Stomach (tissue), 9 donors: ENCODE results near the gene TRIM4. TPM values are rescaled to one million over a fixed set of nuclear protein-coding genes. Genes with fewer than 3 reads are reported as not detected.

Source experiments
- DNase-seq, 2 donors: peaks; one replicate each; pipeline versions ENCODE4 v3.0.0 to v3.0.0-alpha.2; 2013 to 2019
- H3K27ac ChIP-seq, 5 donors: fragments of 200-600 bp in 4 of 5; sonication (generic) in 4 of 5; one replicate each; pipeline ENCODE4 v1.5.1; 2013 to 2019; ENCODE audit warnings: mild to moderate bottlenecking in 1 of 5, moderate library complexity in 1 of 5
- H3K27me3 ChIP-seq, 3 donors: fragments of 200-600 bp; sonication (generic); one replicate each; pipeline ENCODE4 v1.5.1; 2017 to 2019; ENCODE audit warnings: mixed run types in 1 of 3
- H3K36me3 ChIP-seq, 4 donors: fragments of 200-600 bp; sonication (generic); 1 replicate in 3 of 4; 2 replicates in 1 of 4; pipeline ENCODE4 v1.5.1; 2016 to 2019
- H3K4me1 ChIP-seq, 4 donors: fragments of 200-600 bp; sonication (generic); one replicate each; pipeline ENCODE4 v1.5.1; 2016 to 2019
- H3K4me3 ChIP-seq, 4 donors: fragments of 200-600 bp; sonication (generic) in 3 of 4; one replicate each; pipeline ENCODE4 v1.5.1; 2016 to 2019; ENCODE audit warnings: mild to moderate bottlenecking in 1 of 4
- H3K9me3 ChIP-seq, 4 donors: fragments of 200-600 bp; sonication (generic); one replicate each; pipeline ENCODE4 v1.5.1; 2016 to 2019
- CTCF ChIP-seq, 7 experiments: fragments of 450-650 bp in 4 of 7; fragments of 200-600 bp in 3 of 7; sonication (generic) in 3 of 7; IDR thresholded peaks; one replicate each; pipeline ENCODE4 v1.5.1; 2016 to 2019; ENCODE audit warnings: antibody characterized with exemption in 7 of 7, control low read depth in 2 of 7, mild to moderate bottlenecking in 1 of 7
- EP300 ChIP-seq: sonication (generic); formaldehyde crosslinking; IDR thresholded peaks from one replicate; pipeline ENCODE4 v1.6.1; 2017; ENCODE audit warnings: antibody characterized with exemption
- POLR2A ChIP-seq, 4 donors: fragments of 450-650 bp; IDR thresholded peaks; one replicate each; pipeline ENCODE4 v1.6.1; 2016; ENCODE audit warnings: antibody characterized with exemption in 4 of 4, control low read depth in 2 of 4, mild to moderate bottlenecking in 1 of 4, moderate library complexity in 1 of 4
- POLR2AphosphoS5 ChIP-seq, 3 donors: sonication (generic); formaldehyde crosslinking; IDR thresholded peaks; one replicate each; pipeline ENCODE4 v1.6.1; 2016; ENCODE audit warnings: antibody characterized with exemption in 3 of 3
- WGBS, 5 donors: extraction: QIAGEN DNeasy Blood & Tissue Kit in 3 of 5; methylation state at CpG; one replicate each; pipeline versions ENCODE4 v1.1.5 to v1.1.7; 2013 to 2018; 5-methylcytosine and 5-hydroxymethylcytosine counted together
- intact Hi-C: fragments of 100-400 bp; cut with DNase I; formaldehyde crosslinking; loops from one replicate; pipeline ENCODE4 v1.15.1; 2023; ENCODE audit warnings: low total_unique reads
- polyA plus RNA-seq, 3 donors: library from polyadenylated mRNA; stranded (reverse); fragments of 200-250 nt; gene quantifications; one replicate each; pipeline ENCODE4 v1.2.3, GENCODE V29; 2013
- total RNA-seq, 5 donors: library from RNA; depleted of rRNA; stranded (reverse); fragments of >200 nt; gene quantifications; one replicate each; pipeline versions ENCODE4 v1.1.0 to v1.2.3, GENCODE V29; 2014 to 2016
- donor health status: healthy with polysubstance abuse.
- donor health status: Bipolar disorder and iron deficiency.
- donor health status: healthy.

The TRIM4 gene
- total and polyA plus RNA-seq, 8 donors: 12.6 to 46.1 (median 30.3) TPM

- Histone ChIP-seq H3K27me3 (no peaks in the 10 kb centered on the region), H3K9me3 (no peaks in the 10 kb centered on the region), H3K4me1 (no peaks in the 10 kb centered on the region), H3K4me3 (no peak overlapping the region), H3K36me3 (no peaks in the 10 kb centered on the region), H3K27ac (no peak overlapping the region)
- intact Hi-C loops: no loop called here
- 85 to 95% (median 88%) methylated on average over 1 of the region's 1 CpG for WGBS, 5 donors
- TF ChIP-seq EP300: no peak
- no peak for DNase-seq
These were observed 64.1 kb downstream of the TRIM4 start for GRCh38 chr7:99855236-99855635.

- Histone ChIP-seq H3K9me3 (no peaks in the 10 kb centered on the region), H3K27ac (no peak overlapping the region), H3K27me3 (no peaks in the 10 kb centered on the region), H3K4me1 (no peaks in the 10 kb centered on the region), H3K36me3 (no peaks in the 10 kb centered on the region), H3K4me3 (no peak overlapping the region)
- WGBS, 5 donors: 25 to 52% (median 39%) methylated on average over 6 of the region's 6 CpGs
- DNase-seq: peak in 1 of 2 donors; percentile 30
- intact Hi-C loops: no loop called here
- no peak for TF ChIP-seq CTCF (IDR thresholded peaks at IDR 0.05)
- no peak for TF ChIP-seq EP300
- no peak for TF ChIP-seq POLR2AphosphoS5 (IDR thresholded peaks at IDR 0.05)
- no peak for TF ChIP-seq POLR2A (IDR thresholded peaks at IDR 0.05)
These were observed 70.7 kb downstream of the TRIM4 start for GRCh38 chr7:99848420-99849216.

GRCh38 chr7:99844328-99844727 lies 75.0 kb downstream of the TRIM4 start:
- Histone ChIP-seq H3K9me3 (no peaks in the 10 kb centered on the region), H3K4me3 (no peak overlapping the region), H3K4me1 (peaks cover 0 to 10% (median 1%) of the 10 kb centered on the region in 4 donors), H3K27ac (no peak overlapping the region), H3K27me3 (no peaks in the 10 kb centered on the region), H3K36me3 (no peaks in the 10 kb centered on the region)
- WGBS, 5 donors: 55 to 79% (median 68%) methylated on average over 1 of the region's 1 CpG
- DNase-seq: no peak
- TF ChIP-seq POLR2A (IDR thresholded peaks at IDR 0.05) (no peak), CTCF (IDR thresholded peaks at IDR 0.05) (no peak), POLR2AphosphoS5 (IDR thresholded peaks at IDR 0.05) (no peak), EP300 (no peak)
- intact Hi-C loops: no loop called here

- no peak for TF ChIP-seq POLR2AphosphoS5 (IDR thresholded peaks at IDR 0.05)
- TF ChIP-seq POLR2A (IDR thresholded peaks at IDR 0.05): no peak
- TF ChIP-seq EP300: no peak
- no peak for TF ChIP-seq CTCF (IDR thresholded peaks at IDR 0.05)
- intact Hi-C loops: no loop called here
- Histone ChIP-seq H3K27me3 (no peaks in the 10 kb centered on the region), H3K4me1 (peaks cover 0 to 12% (median 4%) of the 10 kb centered on the region in 4 donors), H3K36me3 (no peaks in the 10 kb centered on the region), H3K9me3 (no peaks in the 10 kb centered on the region), H3K27ac (no peak overlapping the region), H3K4me3 (no peak overlapping the region)
- no peak for DNase-seq
- WGBS, 5 donors: 71 to 81% (median 75%) methylated on average over 4 of the region's 4 CpGs
These were observed 75.5 kb downstream of the TRIM4 start for GRCh38 chr7:99843808-99844207.

- Histone ChIP-seq H3K4me3 (no peak overlapping the region), H3K27me3 (no peaks in the 10 kb centered on the region), H3K36me3 (no peaks in the 10 kb centered on the region), H3K4me1 (peaks cover 0 to 14% (median 6%) of the 10 kb centered on the region in 4 donors), H3K27ac (no peak overlapping the region), H3K9me3 (no peaks in the 10 kb centered on the region)
- DNase-seq: no peak
- TF ChIP-seq CTCF (IDR thresholded peaks at IDR 0.05) (no peak), POLR2A (IDR thresholded peaks at IDR 0.05) (no peak), POLR2AphosphoS5 (IDR thresholded peaks at IDR 0.05) (no peak), EP300 (no peak)
- intact Hi-C loops: no loop called here
- 82 to 91% (median 89%) methylated on average over 2 of the region's 2 CpGs for WGBS, 5 donors
These were observed 76.4 kb downstream of the TRIM4 start for GRCh38 chr7:99842926-99843325.
